D721Med (cell line): Measurements from ENCODE around the gene ROPN1L.

Experiments used
- DNase-seq: peaks from one replicate; pipeline ENCODE4 v3.0.0; 2011; ENCODE audit warnings: low spot score; ENCODE audit not compliant: insufficient read length
- FAIRE-seq: peaks from 2 replicates; lab custom pipeline; 2011; peaks lifted over from hg19 to GRCh38; lab: Jason Lieb, UNC
- TF ChIP-seq, protein P1 (sequence below): IDR thresholded peaks from 2 replicates; pipeline ENCODE4 v1.5.1; 2012; ENCODE audit warnings: mild to moderate bottlenecking, control low read depth; ENCODE audit not compliant: insufficient read depth; ENCODE audit errors: missing control alignments

Gene ROPN1L

DNA sequence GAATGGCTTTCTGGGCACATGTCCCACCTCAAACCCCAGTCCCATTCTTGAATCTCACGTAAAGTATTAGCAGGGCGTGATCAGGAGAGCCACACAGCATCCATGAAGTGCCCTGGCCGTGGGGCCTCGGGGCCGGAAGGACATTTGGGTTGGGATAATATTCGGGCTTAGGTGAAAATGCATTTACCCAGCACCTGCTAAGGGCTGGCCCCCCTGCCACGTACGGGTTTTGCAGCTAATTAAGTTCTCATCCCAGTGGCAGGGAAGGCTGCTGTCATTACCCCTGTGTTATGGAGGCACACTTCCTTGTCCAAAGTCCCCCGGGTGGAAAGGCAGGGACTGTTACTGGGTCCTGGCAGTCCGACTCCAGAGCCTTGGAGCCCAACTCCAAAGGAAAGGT is 29.0 kb downstream of the ROPN1L start:
- DNase-seq (no peak), FAIRE-seq (no peak)
- TF ChIP-seq, protein P1, sequence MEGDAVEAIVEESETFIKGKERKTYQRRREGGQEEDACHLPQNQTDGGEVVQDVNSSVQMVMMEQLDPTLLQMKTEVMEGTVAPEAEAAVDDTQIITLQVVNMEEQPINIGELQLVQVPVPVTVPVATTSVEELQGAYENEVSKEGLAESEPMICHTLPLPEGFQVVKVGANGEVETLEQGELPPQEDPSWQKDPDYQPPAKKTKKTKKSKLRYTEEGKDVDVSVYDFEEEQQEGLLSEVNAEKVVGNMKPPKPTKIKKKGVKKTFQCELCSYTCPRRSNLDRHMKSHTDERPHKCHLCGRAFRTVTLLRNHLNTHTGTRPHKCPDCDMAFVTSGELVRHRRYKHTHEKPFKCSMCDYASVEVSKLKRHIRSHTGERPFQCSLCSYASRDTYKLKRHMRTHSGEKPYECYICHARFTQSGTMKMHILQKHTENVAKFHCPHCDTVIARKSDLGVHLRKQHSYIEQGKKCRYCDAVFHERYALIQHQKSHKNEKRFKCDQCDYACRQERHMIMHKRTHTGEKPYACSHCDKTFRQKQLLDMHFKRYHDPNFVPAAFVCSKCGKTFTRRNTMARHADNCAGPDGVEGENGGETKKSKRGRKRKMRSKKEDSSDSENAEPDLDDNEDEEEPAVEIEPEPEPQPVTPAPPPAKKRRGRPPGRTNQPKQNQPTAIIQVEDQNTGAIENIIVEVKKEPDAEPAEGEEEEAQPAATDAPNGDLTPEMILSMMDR = no peak

DNA sequence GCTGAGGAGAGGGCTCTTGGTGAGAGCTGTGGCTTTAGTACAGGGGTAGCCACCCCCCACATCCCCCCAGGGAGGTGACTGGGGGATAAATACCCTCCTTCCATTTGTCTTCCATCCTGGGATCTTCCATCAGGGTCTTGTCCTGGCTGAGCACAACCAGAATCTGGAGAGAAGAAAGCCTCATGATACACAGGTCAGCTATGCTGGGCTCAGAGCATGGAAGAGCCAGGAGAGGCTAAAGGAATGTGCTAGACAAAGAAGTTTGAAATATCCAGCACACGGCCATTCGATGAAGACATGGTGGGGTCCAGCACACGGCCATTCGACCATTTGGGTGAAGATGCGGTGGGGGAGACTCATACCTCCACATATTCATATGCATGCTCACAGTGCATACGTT is 30.0 kb downstream of the ROPN1L start:
- FAIRE-seq (no peak), DNase-seq (no peak)
- TF ChIP-seq, protein P1 = no peak

DNA sequence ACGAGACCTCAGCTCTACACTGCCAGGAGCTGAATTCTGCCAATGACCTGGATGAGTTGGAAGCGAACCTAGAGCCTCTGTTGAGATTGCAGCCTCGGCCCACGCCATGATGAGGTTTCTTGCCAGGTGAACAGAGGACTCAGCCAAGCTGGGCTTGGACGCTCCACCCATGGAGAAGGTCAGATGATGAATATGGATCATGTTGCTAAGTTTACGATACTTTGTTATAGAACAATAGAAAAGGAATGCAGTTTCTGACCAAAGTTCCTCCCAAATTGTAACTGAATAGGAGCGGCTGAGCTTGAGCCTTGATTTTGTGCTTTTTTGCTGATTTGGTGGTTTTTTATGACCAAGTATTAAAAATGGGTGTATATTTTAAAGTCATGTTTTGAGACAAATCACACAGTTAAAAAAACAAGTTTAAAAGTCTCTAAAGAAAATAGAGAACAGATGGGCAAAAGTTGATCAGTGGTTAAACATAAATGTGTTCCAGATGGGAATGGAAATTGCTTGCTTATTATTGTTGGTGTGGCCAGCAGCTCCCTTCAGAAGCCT is 32.9 kb downstream of the ROPN1L start:
- no peak for FAIRE-seq
- no peak for DNase-seq
- TF ChIP-seq, protein P1 = no peak

DNA sequence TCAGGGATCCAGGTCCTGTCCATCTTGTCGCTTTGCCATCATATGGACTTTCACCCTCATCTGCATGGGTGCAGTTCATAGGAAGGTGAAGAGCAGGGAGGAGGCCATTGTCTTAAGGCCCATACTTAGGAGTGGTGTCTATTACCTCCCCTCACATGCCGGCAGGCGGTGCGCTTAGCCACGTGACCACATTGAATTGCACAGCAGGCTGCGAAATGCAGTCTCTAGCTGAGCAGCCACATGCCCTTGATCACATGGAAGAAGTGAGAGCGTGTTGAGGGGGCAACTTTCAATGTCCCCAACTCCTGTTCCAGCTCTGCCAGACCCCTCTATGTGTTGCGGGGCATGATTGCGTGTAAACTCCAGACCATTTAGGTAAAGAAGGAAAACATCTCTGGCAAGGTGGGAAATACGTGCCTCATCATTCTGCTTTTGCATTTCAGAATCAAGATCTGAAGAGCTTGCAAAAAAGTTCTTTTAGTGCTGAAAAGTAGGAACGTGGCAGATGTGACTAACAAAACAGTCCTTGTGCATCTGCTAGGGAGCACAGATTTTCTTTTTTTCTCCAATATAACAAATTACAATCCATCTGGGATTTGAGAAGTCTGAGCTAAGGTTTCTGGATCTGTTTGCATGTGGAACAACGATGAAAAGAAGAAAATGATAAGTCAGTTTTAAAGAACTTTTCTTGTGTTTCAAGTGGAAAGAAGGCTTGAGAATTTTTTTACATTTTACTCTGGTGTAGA is 34.4 kb downstream of the ROPN1L start:
- TF ChIP-seq, protein P1 = no peak
- FAIRE-seq (no peak), DNase-seq (no peak)

DNA sequence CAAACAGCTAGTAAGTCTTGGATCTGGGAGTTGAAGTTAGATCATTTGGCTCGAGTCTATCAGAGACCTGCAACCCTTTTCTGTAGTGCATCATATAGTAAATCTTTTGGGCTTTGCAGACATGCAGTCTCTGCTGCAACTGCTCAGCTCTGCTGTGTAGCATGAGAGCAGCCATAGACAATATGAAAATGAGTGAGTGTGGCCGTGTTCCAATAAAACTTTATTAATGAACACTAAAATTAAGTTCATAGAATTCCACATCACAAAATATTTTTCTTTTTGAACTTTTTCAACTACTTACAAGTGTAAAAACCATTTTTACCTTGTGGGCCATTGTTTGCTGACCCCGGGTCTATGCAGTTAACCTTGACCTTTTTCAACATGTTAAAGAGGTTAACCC is 35.2 kb downstream of the ROPN1L start:
- TF ChIP-seq, protein P1 = no peak
- FAIRE-seq (no peak), DNase-seq (no peak)

DNA sequence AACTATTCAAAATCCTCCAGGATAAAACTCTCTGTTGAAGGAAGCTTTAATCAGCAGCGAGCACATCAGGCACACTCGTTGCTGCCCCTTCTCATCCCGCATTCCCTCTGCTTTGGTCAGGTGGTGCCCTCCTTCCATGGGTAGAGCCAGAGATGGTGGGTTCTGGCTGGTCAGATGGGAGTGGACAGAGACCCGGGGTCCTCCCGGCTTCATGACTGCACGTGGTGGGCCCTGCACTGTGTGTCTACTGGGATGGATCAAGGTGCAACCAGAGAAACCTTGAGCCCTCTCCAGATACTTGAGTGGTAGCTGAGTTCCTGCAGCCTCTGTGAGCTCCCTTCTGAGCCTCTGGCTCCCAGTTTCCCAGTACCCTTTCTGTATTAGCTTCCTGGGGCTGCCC is 36.3 kb downstream of the ROPN1L start:
- FAIRE-seq (no peak), DNase-seq (no peak)
- TF ChIP-seq, protein P1 = no peak

DNA sequence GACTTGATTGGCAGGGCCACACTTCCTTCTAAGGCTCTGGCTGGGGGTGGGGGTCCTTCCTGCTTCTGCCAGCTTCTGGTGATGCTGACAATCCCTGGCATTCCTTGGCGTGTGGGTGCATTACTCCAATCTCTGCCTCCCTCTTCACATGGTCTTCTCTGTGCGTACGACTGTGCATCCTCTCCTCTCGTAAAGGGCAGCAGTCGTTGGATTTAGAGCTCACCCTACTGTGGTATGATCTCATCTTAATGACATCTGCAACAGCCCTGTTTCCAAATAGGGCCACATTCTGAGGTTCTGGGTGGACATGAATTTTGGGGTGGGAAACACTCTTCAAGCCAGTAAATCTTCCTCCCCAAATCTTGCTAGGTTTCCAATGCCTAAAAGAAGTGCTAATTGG is 36.8 kb downstream of the ROPN1L start:
- DNase-seq = no peak
- TF ChIP-seq, protein P1 = no peak
- no peak for FAIRE-seq
